Esophagus muscularis mucosa (tissue), 4 donors: ENCODE data around the gene COQ6. TPM values are rescaled to one million over a fixed set of nuclear protein-coding genes. Genes with fewer than 3 reads are reported as not detected.

Experiments used
- DNase-seq: peaks from one replicate; pipeline ENCODE4 v3.0.0-alpha.2; 2017; ENCODE audit errors: extremely low spot score
- H3K27ac ChIP-seq, 4 donors: fragments of 200-600 bp; sonication (generic); replicated peaks in 1 of 4; 1 replicate in 3 of 4; 2 replicates in 1 of 4; pipeline ENCODE4 v1.5.1; 2016 to 2019; ENCODE audit warnings: mild to moderate bottlenecking in 1 of 4
- H3K27me3 ChIP-seq, 4 donors: fragments of 200-600 bp; sonication (generic); one replicate each; pipeline versions ENCODE4 v1.5.1 to v1.6.0; 2016 to 2019
- H3K36me3 ChIP-seq, 4 donors: fragments of 200-600 bp; sonication (generic); one replicate each; pipeline ENCODE4 v1.5.1; 2016 to 2019
- H3K4me1 ChIP-seq, 4 donors: fragments of 200-600 bp; sonication (generic); one replicate each; pipeline ENCODE4 v1.5.1; 2016 to 2019
- H3K4me3 ChIP-seq, 4 donors: fragments of 200-600 bp; sonication (generic); 1 replicate in 2 of 4; 2 replicates in 2 of 4; pipeline ENCODE4 v1.5.1; 2016 to 2019; ENCODE audit warnings: mild to moderate bottlenecking in 4 of 4, moderate library complexity in 1 of 4
- H3K9me3 ChIP-seq, 4 donors: fragments of 200-600 bp; sonication (generic); 1 replicate in 3 of 4; 2 replicates in 1 of 4; pipeline ENCODE4 v1.5.1; 2016 to 2019
- EP300 ChIP-seq: sonication (generic); formaldehyde crosslinking; IDR thresholded peaks from one replicate; pipeline ENCODE4 v1.6.1; 2017; ENCODE audit warnings: antibody characterized with exemption
- POLR2A ChIP-seq: fragments of 450-650 bp; IDR thresholded peaks from one replicate; pipeline ENCODE4 v1.6.1; 2017; ENCODE audit warnings: antibody characterized with exemption, moderate library complexity, mild to moderate bottlenecking, low read depth
- POLR2AphosphoS5 ChIP-seq, 2 donors: sonication (generic); formaldehyde crosslinking; IDR thresholded peaks; one replicate each; pipeline ENCODE4 v1.6.1; 2017; ENCODE audit warnings: antibody characterized with exemption in 2 of 2
- WGBS: methylation state at CpG from one replicate; pipeline ENCODE4 v1.1.5; 2018; 5-methylcytosine and 5-hydroxymethylcytosine counted together
- intact Hi-C: fragments of 100-400 bp; cut with DNase I; formaldehyde crosslinking; loops from one replicate; pipeline ENCODE4 v1.15.1; 2023
- total RNA-seq, 4 donors: library from RNA; depleted of rRNA; stranded (reverse); fragments of >200 nt; gene quantifications; one replicate each; pipeline versions ENCODE4 v1.1.0 to v1.2.1, GENCODE V29; 2016
- TF ChIP-seq, protein P1 (sequence below), 3 experiments: fragments of 200-600 bp in 2 of 3; fragments of 450-650 bp in 1 of 3; sonication (generic) in 2 of 3; IDR thresholded peaks; one replicate each; pipeline ENCODE4 v1.5.1; 2017 to 2019; ENCODE audit warnings: antibody characterized with exemption in 3 of 3, mild to moderate bottlenecking in 2 of 3, moderate library complexity in 1 of 3

Gene COQ6
- total RNA-seq, 4 donors from 2014 or later, result 21.5 to 52.0 (median 30.6) TPM

DNA sequence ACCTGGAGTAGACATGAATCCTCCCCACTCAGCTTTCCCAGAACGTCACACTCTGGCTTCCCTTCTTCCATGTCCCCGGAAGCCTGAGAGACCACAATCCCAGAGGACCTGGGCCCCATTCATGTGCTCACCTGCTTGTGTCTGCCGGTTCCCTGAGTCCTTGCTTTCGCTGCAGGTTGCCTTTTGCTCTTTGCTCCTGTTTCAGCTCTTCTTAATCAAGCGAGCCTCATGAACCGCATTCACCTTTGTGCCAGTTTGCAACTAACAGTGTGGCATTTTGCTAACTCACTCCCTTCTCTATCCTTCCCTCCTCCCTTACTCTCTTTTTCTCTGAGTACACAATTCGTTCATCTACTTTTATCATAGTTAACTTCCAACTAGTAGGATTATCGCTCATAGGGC, 45.9 kb downstream of the COQ6 start:
- Histone ChIP-seq H3K36me3 (peaks cover 0 to 20% (median 10%) of the 10 kb centered on the region in 4 donors), H3K4me3 (no peak overlapping the region), H3K9me3 (no peaks in the 10 kb centered on the region), H3K4me1 (no peaks in the 10 kb centered on the region), H3K27me3 (no peaks in the 10 kb centered on the region), H3K27ac (no peak overlapping the region)
- 91% methylated on average over 8 of the region's 8 CpGs for WGBS
- intact Hi-C loops, result no loop called here
- no peak for DNase-seq
- no peak for TF ChIP-seq EP300
- no peak for TF ChIP-seq POLR2A
- no peak for TF ChIP-seq POLR2AphosphoS5 (IDR thresholded peaks at IDR 0.05)
- TF ChIP-seq, protein P1, sequence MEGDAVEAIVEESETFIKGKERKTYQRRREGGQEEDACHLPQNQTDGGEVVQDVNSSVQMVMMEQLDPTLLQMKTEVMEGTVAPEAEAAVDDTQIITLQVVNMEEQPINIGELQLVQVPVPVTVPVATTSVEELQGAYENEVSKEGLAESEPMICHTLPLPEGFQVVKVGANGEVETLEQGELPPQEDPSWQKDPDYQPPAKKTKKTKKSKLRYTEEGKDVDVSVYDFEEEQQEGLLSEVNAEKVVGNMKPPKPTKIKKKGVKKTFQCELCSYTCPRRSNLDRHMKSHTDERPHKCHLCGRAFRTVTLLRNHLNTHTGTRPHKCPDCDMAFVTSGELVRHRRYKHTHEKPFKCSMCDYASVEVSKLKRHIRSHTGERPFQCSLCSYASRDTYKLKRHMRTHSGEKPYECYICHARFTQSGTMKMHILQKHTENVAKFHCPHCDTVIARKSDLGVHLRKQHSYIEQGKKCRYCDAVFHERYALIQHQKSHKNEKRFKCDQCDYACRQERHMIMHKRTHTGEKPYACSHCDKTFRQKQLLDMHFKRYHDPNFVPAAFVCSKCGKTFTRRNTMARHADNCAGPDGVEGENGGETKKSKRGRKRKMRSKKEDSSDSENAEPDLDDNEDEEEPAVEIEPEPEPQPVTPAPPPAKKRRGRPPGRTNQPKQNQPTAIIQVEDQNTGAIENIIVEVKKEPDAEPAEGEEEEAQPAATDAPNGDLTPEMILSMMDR (IDR thresholded peaks at IDR 0.05), result no peak

DNA sequence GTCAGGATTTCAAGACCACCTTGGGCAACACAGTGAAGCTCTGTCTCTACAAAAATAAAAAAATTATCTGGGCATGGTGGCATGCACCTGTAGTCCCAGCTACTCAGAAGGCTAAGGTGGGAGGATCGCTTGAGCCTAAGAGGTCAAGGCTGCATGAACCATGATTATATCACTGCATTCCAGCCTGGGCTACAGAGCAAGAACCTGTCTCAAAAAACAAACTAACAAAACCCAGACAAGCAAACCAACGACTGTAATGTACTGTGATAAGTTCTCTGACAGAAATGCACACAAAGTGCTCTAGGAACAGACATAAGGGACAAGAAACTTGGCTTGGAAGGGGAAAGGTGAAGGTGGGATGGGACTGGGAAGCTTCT, 46.6 kb downstream of the COQ6 start:
- Histone ChIP-seq H3K36me3 (peaks cover 0 to 20% (median 10%) of the 10 kb centered on the region in 4 donors), H3K27me3 (no peaks in the 10 kb centered on the region), H3K9me3 (no peaks in the 10 kb centered on the region), H3K4me3 (no peak overlapping the region), H3K4me1 (no peaks in the 10 kb centered on the region), H3K27ac (no peak overlapping the region)
- 61% methylated on average over 2 of the region's 2 CpGs for WGBS
- no peak for TF ChIP-seq POLR2AphosphoS5 (IDR thresholded peaks at IDR 0.05)
- TF ChIP-seq, protein P1 (IDR thresholded peaks at IDR 0.05), result no peak
- TF ChIP-seq EP300, result no peak
- TF ChIP-seq POLR2A, result no peak
- intact Hi-C loops, result no loop called here
- DNase-seq, result no peak

GRCh38 chr14:73997108-73997943, 47.2 kb downstream of the COQ6 start:
- H3K36me3 ChIP-seq, result peaks cover 0 to 20% (median 10%) of the 10 kb centered on the region in 4 donors
- DNase-seq, result no peak
- H3K27ac ChIP-seq, result no peak overlapping the region
- H3K4me3 ChIP-seq, result no peak overlapping the region
- no peaks in the 10 kb centered on the region for H3K27me3 ChIP-seq
- H3K9me3 ChIP-seq, result no peaks in the 10 kb centered on the region
- intact Hi-C loops, result no loop called here
- no peaks in the 10 kb centered on the region for H3K4me1 ChIP-seq
- no peak for TF ChIP-seq POLR2A
- TF ChIP-seq, protein P1 (IDR thresholded peaks at IDR 0.05), result no peak
- TF ChIP-seq EP300, result no peak
- no peak for TF ChIP-seq POLR2AphosphoS5 (IDR thresholded peaks at IDR 0.05)
- 100% methylated on average over 1 of the region's 1 CpG for WGBS

- 95% methylated on average over 7 of the region's 7 CpGs for WGBS
- TF ChIP-seq, protein P1 (IDR thresholded peaks at IDR 0.05), result no peak
- TF ChIP-seq EP300, result no peak
- no peak for TF ChIP-seq POLR2AphosphoS5 (IDR thresholded peaks at IDR 0.05)
- TF ChIP-seq POLR2A, result no peak
- Histone ChIP-seq H3K4me1 (no peaks in the 10 kb centered on the region), H3K36me3 (peaks cover 0 to 21% (median 10%) of the 10 kb centered on the region in 4 donors), H3K4me3 (no peak overlapping the region), H3K27me3 (no peaks in the 10 kb centered on the region), H3K27ac (no peak overlapping the region), H3K9me3 (no peaks in the 10 kb centered on the region)
- intact Hi-C loops, result no loop called here
- no peak for DNase-seq
Observed at GRCh38 chr14:73997944-73998447, 47.9 kb downstream of the COQ6 start.
